Forelimb muscle (tissue), 1 donor: ENCODE measurements around the gene CCNJL. TPM values are rescaled to one million over a fixed set of nuclear protein-coding genes. Genes with fewer than 3 reads are reported as not detected.
"Not testable (repeated sequence)": the region's sequence is repeated elsewhere in the genome, so short reads cannot be mapped to it uniquely, and the experiment has no call there.

Experiments used
- DNase-seq: peaks from one replicate; pipeline ENCODE4 v3.0.0-alpha.2; 2013; ENCODE audit warnings: low read depth
- polyA plus RNA-seq: library from polyadenylated mRNA; unstranded; fragments of 120-200 nt; gene quantifications from one replicate; pipeline ENCODE4 v1.2.1, GENCODE V29; 2013; ENCODE audit not compliant: insufficient read length

The CCNJL gene
- polyA plus RNA-seq, 1 donor: 4.8 TPM

- DNase-seq: not testable (repeated sequence)
Observed at GRCh38 chr5:160334716-160335115, 22.4 kb upstream of the CCNJL start.

- no peak for DNase-seq
Observed at GRCh38 chr5:160333721-160334120, 21.4 kb upstream of the CCNJL start.

GRCh38 chr5:160330212-160330611 lies 17.8 kb upstream of the CCNJL start:
- no peak for DNase-seq

- DNase-seq: no peak
Observed at GRCh38 chr5:160327818-160328217, 15.5 kb upstream of the CCNJL start.

- DNase-seq: no peak
Observed at GRCh38 chr5:160326981-160327380, 14.6 kb upstream of the CCNJL start.

GRCh38 chr5:160325716-160326115 lies 13.4 kb upstream of the CCNJL start:
- DNase-seq: no peak

- no peak for DNase-seq
Observed at GRCh38 chr5:160324886-160325285, 12.5 kb upstream of the CCNJL start.

GRCh38 chr5:160318409-160318808 lies 6.0 kb upstream of the CCNJL start:
- DNase-seq: no peak

- DNase-seq: no peak
Observed at GRCh38 chr5:160317434-160317833, 5.1 kb upstream of the CCNJL start.

- no peak for DNase-seq
Observed at GRCh38 chr5:160315968-160316367, 3.6 kb upstream of the CCNJL start.

- DNase-seq: no peak
Observed at GRCh38 chr5:160312960-160313727, 780 bp upstream of the CCNJL start.

- DNase-seq: no peak
Observed at GRCh38 chr5:160311491-160312133, 752 bp downstream of the CCNJL start.

GRCh38 chr5:160310552-160311295 lies 1.6 kb downstream of the CCNJL start:
- DNase-seq: no peak

- DNase-seq: no peak
Observed at GRCh38 chr5:160310140-160310539, 2.2 kb downstream of the CCNJL start.

- no peak for DNase-seq
Observed at GRCh38 chr5:160306696-160307095, 5.7 kb downstream of the CCNJL start.

GRCh38 chr5:160305319-160305718 lies 7.0 kb downstream of the CCNJL start:
- DNase-seq: no peak

GRCh38 chr5:160303690-160304089 lies 8.7 kb downstream of the CCNJL start:
- DNase-seq: no peak

GRCh38 chr5:160298189-160298588 lies 14.2 kb downstream of the CCNJL start:
- no peak for DNase-seq

GRCh38 chr5:160297776-160298175 lies 14.6 kb downstream of the CCNJL start:
- DNase-seq: no peak

- DNase-seq: no peak
Observed at GRCh38 chr5:160297004-160297403, 15.4 kb downstream of the CCNJL start.

GRCh38 chr5:160296496-160296895 lies 15.9 kb downstream of the CCNJL start:
- DNase-seq: no peak

- DNase-seq: no peak
Observed at GRCh38 chr5:160293901-160294561, 18.3 kb downstream of the CCNJL start.
